GM12878 (cell line): Measurements from ENCODE around the gene SLC37A3. TPM values are rescaled to one million over a fixed set of nuclear protein-coding genes. Genes with fewer than 3 reads are reported as not detected.

Experiments
- ATAC-seq: fragments of 200-7000 bp; cut with Tn5 transposase; 3 replicates; pipeline ENCODE4 v1.9.1; 2020; ENCODE audit warnings: mild to moderate bottlenecking, moderate library complexity
- BruUV-seq: library from RNA; stranded (reverse); fragments of 400-500 nt; replicated peaks from 2 replicates; lab custom pipeline; 2021; lab: Mats Ljungman, UMichigan
- CTCF ChIA-PET: fragments of 300-600 bp; sonication (Branson Sonifier 250); formaldehyde crosslinking; extraction: SDS; loops from one replicate; lab custom pipeline; 2021; ENCODE audit warnings: inconsistent platforms; lab: Yijun Ruan, JAX
- POLR2A ChIA-PET: fragments of 350-600 bp; formaldehyde crosslinking; extraction: SDS; loops from one replicate; lab custom pipeline; 2021; ENCODE audit warnings: inconsistent platforms; lab: Charles Lee
- RAD21 ChIA-PET: fragments of 300-600 bp; sonication (Branson Sonifier 250); formaldehyde crosslinking; loops from one replicate; lab custom pipeline; 2023; ENCODE audit warnings: antibody characterized with exemption; ENCODE audit not compliant: unreplicated experiment; lab: Charles Lee
- SMC1A ChIA-PET: fragments of 300-600 bp; sonication (Branson Sonifier 250); formaldehyde crosslinking; loops from one replicate; lab custom pipeline; 2023; ENCODE audit not compliant: unreplicated experiment, uncharacterized antibody; lab: Charles Lee
- DNase-seq: peaks from one replicate; pipeline ENCODE4 v3.0.0-alpha.2; 2011; ENCODE audit warnings: low read depth, low spot score
- FAIRE-seq: peaks from 3 replicates; lab custom pipeline; 2011; peaks lifted over from hg19 to GRCh38; lab: Jason Lieb, UNC
- H2AFZ ChIP-seq: 2 replicates; pipeline ENCODE4 v1.6.0; 2011; ENCODE audit warnings: low read depth, low read length, control low read depth; ENCODE audit not compliant: control insufficient read depth
- H3K27ac ChIP-seq: 2 replicates; pipeline ENCODE4 v1.5.1; 2011; ENCODE audit warnings: control low read depth; ENCODE audit not compliant: control insufficient read depth, insufficient read depth
- H3K27me3 ChIP-seq, 2 experiments: replicated peaks in 1 of 2; 2 replicates each; pipeline versions ENCODE4 v1.6.0 to v1.6.1; 2011; ENCODE audit warnings: low read length in 1 of 2; ENCODE audit not compliant: control insufficient read depth in 2 of 2, insufficient read depth in 2 of 2
- H3K36me3 ChIP-seq, 2 experiments: 2 replicates each; pipeline ENCODE4 v1.5.1; 2011; ENCODE audit warnings: low read length in 1 of 2; ENCODE audit not compliant: control insufficient read depth in 2 of 2, insufficient read depth in 2 of 2
- H3K4me1 ChIP-seq: 2 replicates; pipeline ENCODE4 v1.6.1; 2011; ENCODE audit warnings: mild to moderate bottlenecking, low read length, moderate library complexity, mixed read lengths; ENCODE audit not compliant: control insufficient read depth, insufficient read depth
- H3K4me2 ChIP-seq: 2 replicates; pipeline ENCODE4 v1.6.0; 2011; ENCODE audit warnings: control low read depth; ENCODE audit not compliant: control insufficient read depth, insufficient read depth
- H3K4me3 ChIP-seq: fragments of 200-600 bp; sonication (generic); 2 replicates; pipeline ENCODE4 v1.5.1; 2016
- H3K79me2 ChIP-seq: 2 replicates; pipeline ENCODE4 v1.6.0; 2011; ENCODE audit warnings: low read length; ENCODE audit not compliant: control insufficient read depth, insufficient read depth
- H3K9ac ChIP-seq: 2 replicates; pipeline ENCODE4 v1.8.0; 2011; ENCODE audit warnings: low read length, control low read depth, mixed read lengths; ENCODE audit not compliant: control insufficient read depth, insufficient read depth
- H3K9me3 ChIP-seq: replicated peaks from 3 replicates; pipeline ENCODE4 v1.5.1; 2011; ENCODE audit warnings: mild to moderate bottlenecking, low read length; ENCODE audit not compliant: control insufficient read depth, insufficient read depth
- H4K20me1 ChIP-seq: 2 replicates; pipeline ENCODE4 v1.6.0; 2011; ENCODE audit not compliant: control insufficient read depth, insufficient read depth
- CHD2 ChIP-seq: IDR thresholded peaks from 2 replicates; pipeline ENCODE4 v1.6.1; 2011; ENCODE audit warnings: low read depth, low read length, improper control_type of control experiment, borderline replicate concordance
- DPF2 ChIP-seq: fragments of 450-650 bp; IDR thresholded peaks from 2 replicates; pipeline ENCODE4 v1.6.1; 2017; ENCODE audit warnings: mild to moderate bottlenecking
- ESRRA ChIP-seq: IDR thresholded peaks from 2 replicates; pipeline ENCODE4 v1.6.1; 2012; ENCODE audit warnings: mild to moderate bottlenecking, low read length, improper control_type of control experiment
- EZH2 ChIP-seq: IDR thresholded peaks from 2 replicates; pipeline ENCODE4 v1.6.1; 2012; ENCODE audit warnings: low read depth, mild to moderate bottlenecking, control low read depth, inconsistent platforms, low read length, borderline replicate concordance; ENCODE audit not compliant: control insufficient read depth
- JUNB ChIP-seq: IDR thresholded peaks from 2 replicates; pipeline ENCODE4 v1.6.1; 2016; ENCODE audit warnings: antibody characterized with exemption, mild to moderate bottlenecking
- KAT2A ChIP-seq: conservative IDR thresholded peaks from 2 replicates; pipeline ENCODE4 v1.6.1; 2011; ENCODE audit warnings: low read depth, low read length; ENCODE audit not compliant: control insufficient read depth
- MEF2B ChIP-seq: fragments of 450-650 bp; IDR thresholded peaks from 2 replicates; pipeline ENCODE4 v1.6.1; 2018; ENCODE audit warnings: mild to moderate bottlenecking, moderate library complexity; ENCODE audit not compliant: partially characterized antibody, poor library complexity, severe bottlenecking
- PAX5 ChIP-seq: IDR thresholded peaks from 2 replicates; pipeline ENCODE4 v1.6.1; 2011; ENCODE audit warnings: low read depth, low read length, borderline replicate concordance
- PBX3 ChIP-seq: IDR thresholded peaks from 2 replicates; pipeline ENCODE4 v1.6.1; 2011; ENCODE audit warnings: mild to moderate bottlenecking, low read depth, low read length, moderate library complexity; ENCODE audit not compliant: insufficient replicate concordance
- POLR2AphosphoS5 ChIP-seq: IDR thresholded peaks from 2 replicates; pipeline ENCODE4 v1.6.1; 2011; ENCODE audit warnings: mild to moderate bottlenecking, low read length, inconsistent platforms
- PRDM15 ChIP-seq: fragments of 450-650 bp; formaldehyde crosslinking; IDR thresholded peaks from 2 replicates; pipeline ENCODE4 v1.4.0; 2020; ENCODE audit warnings: mild to moderate bottlenecking, moderate library complexity
- RFX5 ChIP-seq: IDR thresholded peaks from 2 replicates; pipeline ENCODE4 v1.6.1; 2011; ENCODE audit warnings: low read depth, low read length, improper control_type of control experiment
- SIX5 ChIP-seq: IDR thresholded peaks from 2 replicates; pipeline ENCODE4 v1.6.1; 2011; ENCODE audit warnings: mild to moderate bottlenecking, low read depth, low read length, moderate library complexity; ENCODE audit not compliant: severe bottlenecking
- SP1 ChIP-seq: IDR thresholded peaks from one replicate; pipeline ENCODE4 v1.6.1; 2011; ENCODE audit warnings: low read depth, low read length
- TARDBP ChIP-seq: IDR thresholded peaks from 2 replicates; pipeline ENCODE4 v1.6.1; 2016; ENCODE audit warnings: borderline replicate concordance
- ZBED1 ChIP-seq: IDR thresholded peaks from 2 replicates; pipeline ENCODE4 v1.6.1; 2016; ENCODE audit warnings: borderline replicate concordance
- WGBS: methylation state at CpG from one replicate; pipeline ENCODE4 v1.1.6; 2016; ENCODE audit warnings: low lambda C conversion rate; ENCODE audit not compliant: insufficient replicate concordance, insufficient coverage; ENCODE audit errors: missing lambda C conversion rate; 5-methylcytosine and 5-hydroxymethylcytosine counted together
- in situ Hi-C: fragments of 300-500 bp; cut with MboI; formaldehyde crosslinking; loops from 9 replicates; pipeline ENCODE4 v1.14.3; 2018; ENCODE audit warnings: mixed read lengths
- intact Hi-C: fragments of 100-400 bp; cut with micrococcal nuclease; formaldehyde crosslinking; loops from one replicate; pipeline ENCODE4 v1.14.2; 2022; ENCODE audit not compliant: unreplicated experiment
- polyA plus RNA-seq, 11 experiments: library from polyadenylated mRNA; depleted of rRNA in 4 of 11; unstranded in 6 of 11; stranded (reverse) in 5 of 11; fragments of >200 nt; fragmentation: Nextera tagmentation in 4 of 11; fragmentation: Illumina TruSeq in 1 of 11; extraction: Ambion mirVana in 4 of 11; extraction: Trizol in 1 of 11; gene quantifications; 1 replicate in 1 of 11; 2 replicates in 10 of 11; pipeline versions ENCODE4 v1.2.1 to v1.2.3, GENCODE V29; 2011 to 2016; ENCODE audit warnings: inconsistent platforms in 2 of 11, missing spikeins in 2 of 11, low read depth in 1 of 11
- total RNA-seq, 4 experiments: library from RNA; depleted of rRNA in 3 of 4; stranded (reverse); fragments of >200 nt in 3 of 4; fragmentation: Illumina TruSeq in 1 of 4; extraction: Trizol in 1 of 4; gene quantifications; 2 replicates each; pipeline versions ENCODE4 v1.2.1 to v1.2.3, GENCODE V29; 2013 to 2021
- TF ChIP-seq, protein P1 (sequence below): IDR thresholded peaks from 2 replicates; pipeline ENCODE4 v1.6.1; 2012; ENCODE audit warnings: low read length, inconsistent platforms
- TF ChIP-seq, protein P2 (sequence below): fragments of 150-350 bp; IDR thresholded peaks from 2 replicates; pipeline ENCODE4 v1.6.1; 2014; ENCODE audit warnings: mild to moderate bottlenecking, low read depth, low read length

Gene SLC37A3
- total and polyA plus RNA-seq, 10 of the 15 experiments (the other 5 are each of a cell fraction or from before 2014, with no cell fraction given): 3.7 to 13.6 (median 11.0) TPM

DNA sequence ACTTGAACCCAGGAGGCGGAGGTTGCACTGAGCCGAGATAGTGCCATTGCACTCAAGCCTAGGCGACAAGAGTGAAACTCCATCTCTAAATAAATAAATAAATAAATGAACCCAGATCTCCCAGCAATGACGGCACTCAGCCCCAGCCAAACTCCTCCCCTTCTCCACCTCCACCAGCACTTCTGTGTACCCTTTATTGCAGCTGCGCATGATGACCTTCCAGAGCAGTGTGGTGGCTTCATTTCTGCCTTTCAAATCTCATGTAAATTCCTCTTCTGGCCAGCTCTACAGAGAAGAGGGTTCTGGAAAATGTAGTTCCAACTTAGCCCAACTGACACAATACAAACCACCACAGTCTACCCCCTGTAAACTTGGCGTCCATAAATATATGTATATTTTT is 108.5 kb downstream of the SLC37A3 start:
- ChIA-PET CTCF (no interaction called here), POLR2A (no interaction called here), RAD21 (no interaction called here), SMC1A (no interaction called here)
- Histone ChIP-seq H3K9ac (no peak overlapping the region), H2AFZ (no peak overlapping the region), H3K9me3 (no peaks in the 10 kb centered on the region), H3K4me1 (no peaks in the 10 kb centered on the region), H3K36me3 (no peaks in the 10 kb centered on the region), H3K4me3 (no peak overlapping the region), H4K20me1 (no peaks in the 10 kb centered on the region), H3K27me3 (no peaks in the 10 kb centered on the region; a peak in 2 of 4 replicates), H3K27ac (no peak overlapping the region), H3K79me2 (no peaks in the 10 kb centered on the region), H3K4me2 (no peak overlapping the region)
- WGBS: 69% methylated on average over 6 of the region's 6 CpGs
- ATAC-seq (no peak), FAIRE-seq (no peak), DNase-seq (no peak)
- BruUV-seq: no TSS peak
- in situ Hi-C loops: no loop called here
- TF ChIP-seq SIX5 (no peak), PBX3 (no peak), DPF2 (no peak), PRDM15 (CRISPR knock-in tag) (no peak), EZH2 (no peak), POLR2AphosphoS5 (no peak), JUNB (no peak), RFX5 (no peak), ZBED1 (no peak), KAT2A (no peak), CHD2 (no peak), SP1 (no peak), TARDBP (no peak), MEF2B (no peak), PAX5 (no peak), ESRRA (no peak)
- TF ChIP-seq, protein P1, sequence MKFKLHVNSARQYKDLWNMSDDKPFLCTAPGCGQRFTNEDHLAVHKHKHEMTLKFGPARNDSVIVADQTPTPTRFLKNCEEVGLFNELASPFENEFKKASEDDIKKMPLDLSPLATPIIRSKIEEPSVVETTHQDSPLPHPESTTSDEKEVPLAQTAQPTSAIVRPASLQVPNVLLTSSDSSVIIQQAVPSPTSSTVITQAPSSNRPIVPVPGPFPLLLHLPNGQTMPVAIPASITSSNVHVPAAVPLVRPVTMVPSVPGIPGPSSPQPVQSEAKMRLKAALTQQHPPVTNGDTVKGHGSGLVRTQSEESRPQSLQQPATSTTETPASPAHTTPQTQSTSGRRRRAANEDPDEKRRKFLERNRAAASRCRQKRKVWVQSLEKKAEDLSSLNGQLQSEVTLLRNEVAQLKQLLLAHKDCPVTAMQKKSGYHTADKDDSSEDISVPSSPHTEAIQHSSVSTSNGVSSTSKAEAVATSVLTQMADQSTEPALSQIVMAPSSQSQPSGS: no peak
- TF ChIP-seq, protein P2, sequence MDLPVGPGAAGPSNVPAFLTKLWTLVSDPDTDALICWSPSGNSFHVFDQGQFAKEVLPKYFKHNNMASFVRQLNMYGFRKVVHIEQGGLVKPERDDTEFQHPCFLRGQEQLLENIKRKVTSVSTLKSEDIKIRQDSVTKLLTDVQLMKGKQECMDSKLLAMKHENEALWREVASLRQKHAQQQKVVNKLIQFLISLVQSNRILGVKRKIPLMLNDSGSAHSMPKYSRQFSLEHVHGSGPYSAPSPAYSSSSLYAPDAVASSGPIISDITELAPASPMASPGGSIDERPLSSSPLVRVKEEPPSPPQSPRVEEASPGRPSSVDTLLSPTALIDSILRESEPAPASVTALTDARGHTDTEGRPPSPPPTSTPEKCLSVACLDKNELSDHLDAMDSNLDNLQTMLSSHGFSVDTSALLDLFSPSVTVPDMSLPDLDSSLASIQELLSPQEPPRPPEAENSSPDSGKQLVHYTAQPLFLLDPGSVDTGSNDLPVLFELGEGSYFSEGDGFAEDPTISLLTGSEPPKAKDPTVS: no peak
- intact Hi-C loops: no loop called here
